Osteocyte (in vitro differentiated cells): Measurements from ENCODE around the gene PPP1R3F. TPM values are rescaled to one million over a fixed set of nuclear protein-coding genes. Genes with fewer than 3 reads are reported as not detected.

Experiments
- DNase-seq: peaks from one replicate; pipeline ENCODE4 v3.0.0; 2021; ENCODE audit warnings: mixed read lengths; ENCODE audit not compliant: unreplicated experiment; ENCODE audit errors: extremely low spot score
- H3K27ac Mint-ChIP-seq: one replicate; pipeline ENCODE4 v1.8.0; 2021; ENCODE audit warnings: mild to moderate bottlenecking, mixed read lengths; ENCODE audit not compliant: unreplicated experiment
- H3K27me3 Mint-ChIP-seq: one replicate; pipeline ENCODE4 v1.8.0; 2021; ENCODE audit warnings: mixed read lengths; ENCODE audit not compliant: unreplicated experiment
- H3K36me3 Mint-ChIP-seq: one replicate; pipeline ENCODE4 v1.8.0; 2021; ENCODE audit warnings: mixed read lengths; ENCODE audit not compliant: unreplicated experiment
- H3K4me1 Mint-ChIP-seq: one replicate; pipeline ENCODE4 v1.8.0; 2021; ENCODE audit warnings: mixed read lengths; ENCODE audit not compliant: unreplicated experiment
- H3K4me3 Mint-ChIP-seq: one replicate; pipeline ENCODE4 v1.8.0; 2021; ENCODE audit warnings: mild to moderate bottlenecking, moderate library complexity, mixed read lengths; ENCODE audit not compliant: unreplicated experiment
- H3K9me3 Mint-ChIP-seq: one replicate; pipeline ENCODE4 v1.8.0; 2021; ENCODE audit warnings: mixed read lengths; ENCODE audit not compliant: unreplicated experiment
- CTCF ChIP-seq: fragments of 200-600 bp; sonication (generic); IDR thresholded peaks from 2 replicates; pipeline ENCODE4 v1.5.0; 2021; ENCODE audit warnings: antibody characterized with exemption, mild to moderate bottlenecking, moderate library complexity
- total RNA-seq: library from RNA; stranded (reverse); gene quantifications from 2 replicates; pipeline ENCODE4 v1.2.1, GENCODE V29; 2021

Gene PPP1R3F
- total RNA-seq, 1 donor from 2014 or later, result 9.2 TPM

- Mint-ChIP-seq H3K4me1 (no peaks in the 10 kb centered on the region), H3K4me3 (no peak overlapping the region), H3K27ac (no peak overlapping the region), H3K9me3 (no peaks in the 10 kb centered on the region), H3K27me3 (no peaks in the 10 kb centered on the region), H3K36me3 (peaks cover 2% of the 10 kb centered on the region)
- no peak for DNase-seq
- no peak for TF ChIP-seq CTCF
Measured at GRCh38 chrX:49254639-49255038, 15.0 kb upstream of the PPP1R3F start.

GRCh38 chrX:49256268-49256995 lies 13.2 kb upstream of the PPP1R3F start:
- no peak for TF ChIP-seq CTCF
- no peak for DNase-seq
- no peak overlapping the region for H3K4me3 Mint-ChIP-seq
- H3K4me1 Mint-ChIP-seq, result no peaks in the 10 kb centered on the region
- H3K27me3 Mint-ChIP-seq, result no peaks in the 10 kb centered on the region
- H3K9me3 Mint-ChIP-seq, result no peaks in the 10 kb centered on the region
- no peaks in the 10 kb centered on the region for H3K36me3 Mint-ChIP-seq
- no peak overlapping the region for H3K27ac Mint-ChIP-seq

GRCh38 chrX:49257074-49257790 lies 12.4 kb upstream of the PPP1R3F start:
- Mint-ChIP-seq H3K9me3 (peaks cover 5% of the 10 kb centered on the region), H3K27me3 (no peaks in the 10 kb centered on the region), H3K27ac (no peak overlapping the region), H3K36me3 (no peaks in the 10 kb centered on the region), H3K4me1 (no peaks in the 10 kb centered on the region), H3K4me3 (no peak overlapping the region)
- TF ChIP-seq CTCF, result no peak
- no peak for DNase-seq

DNA sequence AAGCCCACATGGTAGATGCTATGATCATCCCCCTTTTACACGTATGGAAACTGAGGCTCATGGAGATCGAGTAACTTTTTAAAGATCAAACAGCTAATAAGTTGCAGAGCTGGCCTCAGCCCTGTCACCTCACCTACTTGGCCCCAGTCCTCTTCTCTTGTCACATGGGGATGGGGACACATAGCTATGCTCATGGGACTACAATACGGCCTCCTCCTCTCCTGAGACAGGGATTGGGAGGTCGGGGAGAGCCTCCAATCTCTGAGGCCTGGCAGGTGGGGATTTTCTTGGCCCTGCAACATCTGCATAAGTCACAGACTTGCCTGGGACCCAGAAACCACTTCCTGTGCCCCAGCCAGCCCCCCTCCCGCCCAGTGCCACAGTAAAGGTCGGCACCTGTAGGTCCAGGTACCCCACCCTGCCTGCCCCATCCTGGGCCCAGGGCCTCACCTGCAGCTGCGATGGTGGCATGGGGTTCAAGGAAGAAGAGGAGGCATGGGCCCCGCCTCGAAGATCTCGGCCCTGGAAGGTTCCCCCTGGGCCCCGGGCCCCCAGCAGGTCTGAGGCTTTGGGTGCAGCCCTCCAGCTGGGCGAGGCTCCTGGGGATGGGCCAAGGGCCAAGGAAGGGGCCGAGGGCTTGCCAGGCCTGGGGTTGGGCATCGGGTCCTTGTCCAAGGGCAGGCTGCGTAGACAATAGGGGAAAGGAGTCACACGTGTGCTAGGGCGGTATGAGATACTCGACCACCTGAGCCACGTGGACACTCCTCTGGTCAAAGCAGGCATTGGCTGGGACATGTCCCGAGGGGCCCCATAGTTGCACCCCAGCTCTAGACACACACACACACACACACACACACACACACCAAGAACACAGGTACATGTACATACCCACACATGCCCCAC lies 11.5 kb upstream of the PPP1R3F start:
- H3K4me3 Mint-ChIP-seq, result no peak overlapping the region
- no peak overlapping the region for H3K27ac Mint-ChIP-seq
- TF ChIP-seq CTCF, result no peak
- no peak for DNase-seq
- no peaks in the 10 kb centered on the region for H3K27me3 Mint-ChIP-seq
- H3K9me3 Mint-ChIP-seq, result peaks cover 5% of the 10 kb centered on the region
- H3K36me3 Mint-ChIP-seq, result no peaks in the 10 kb centered on the region
- no peaks in the 10 kb centered on the region for H3K4me1 Mint-ChIP-seq
